Pancreas (tissue), 10 donors: ENCODE measurements around the gene HTR4. TPM values are rescaled to one million over a fixed set of nuclear protein-coding genes. Genes with fewer than 3 reads are reported as not detected.

Experiments used
- ATAC-seq, 4 donors: fragments of 200-7000 bp; cut with Tn5 transposase; one replicate each; pipeline versions ENCODE4 v1.8.0 to v1.9.1; 2020; ENCODE audit warnings: mild to moderate bottlenecking in 4 of 4, moderate library complexity in 4 of 4
- DNase-seq, 6 donors: peaks; one replicate each; pipeline ENCODE4 v3.0.0-alpha.2; 2020
- FAIRE-seq: peaks from 2 replicates; lab custom pipeline; 2012; peaks lifted over from hg19 to GRCh38; lab: Jason Lieb, UNC
- H3K27ac ChIP-seq, 4 donors: fragments of 200-600 bp; sonication (generic); 1 replicate in 3 of 4; 2 replicates in 1 of 4; pipeline versions ENCODE4 v1.5.0 to v1.8.0; 2020
- H3K27me3 ChIP-seq, 4 donors: fragments of 200-600 bp; one replicate each; pipeline ENCODE4 v1.8.0; 2021
- H3K36me3 ChIP-seq, 3 donors: fragments of 200-600 bp; sonication (generic) in 1 of 3; one replicate each; pipeline versions ENCODE4 v1.5.0 to v1.8.0; 2020 to 2021
- H3K4me1 ChIP-seq, 3 donors: fragments of 200-600 bp; one replicate each; pipeline ENCODE4 v1.8.0; 2021
- H3K4me3 ChIP-seq, 4 donors: fragments of 200-600 bp; sonication (generic) in 2 of 4; one replicate each; pipeline versions ENCODE4 v1.5.0 to v1.8.0; 2020 to 2021
- H3K9me3 ChIP-seq, 4 donors: fragments of 200-600 bp; one replicate each; pipeline ENCODE4 v1.8.0; 2021
- CTCF ChIP-seq, 4 donors: fragments of 200-600 bp; sonication (generic) in 3 of 4; IDR thresholded peaks; one replicate each; pipeline versions ENCODE4 v1.5.0 to v1.8.0; 2021; ENCODE audit warnings: antibody characterized with exemption in 4 of 4
- WGBS, 2 donors: extraction: QIAGEN DNeasy Blood & Tissue Kit; methylation state at CpG; one replicate each; pipeline ENCODE4 v1.1.7; 2013; 5-methylcytosine and 5-hydroxymethylcytosine counted together
- intact Hi-C, 3 donors: fragments of 100-400 bp; cut with DNase I; formaldehyde crosslinking; loops; one replicate each; pipeline versions ENCODE4 v1.11.1 to v1.14.2; 2022
- polyA plus RNA-seq, 2 donors: library from polyadenylated mRNA; stranded (reverse); fragments of 200-250 nt; gene quantifications; one replicate each; pipeline ENCODE4 v1.2.3, GENCODE V29; 2013
- total RNA-seq, 6 donors: library from RNA; stranded (reverse); fragmentation: NEBNext Ultra II Directional in 4 of 6; extraction: Animal tissue kit (Norgen Biotek cat#: 25700) in 4 of 6; gene quantifications; one replicate each; pipeline versions ENCODE4 v1.2.1 to v1.2.4, GENCODE V29; 2021 to 2023
- donor health status: healthy with polysubstance abuse.
- donor health status: DM: no; HTN: no; CAD: no; lungs with moderate emphysema.
- donor health status: DM: no; HTN: no; CAD: no.
- donor health status: control.
- donor health status: control.
- donor health status: Bipolar disorder and iron deficiency.
- donor health status: DM: yes; HTN: yes; CAD: no.
- donor health status: DM: no; HTN: no; CAD: no.
- donor health status: DM: no; HTN: no; CAD: no.
- donor health status: DM: yes; HTN: yes; CAD: no.

HTR4 gene
- total and polyA plus RNA-seq, 8 donors = not detected

DNA sequence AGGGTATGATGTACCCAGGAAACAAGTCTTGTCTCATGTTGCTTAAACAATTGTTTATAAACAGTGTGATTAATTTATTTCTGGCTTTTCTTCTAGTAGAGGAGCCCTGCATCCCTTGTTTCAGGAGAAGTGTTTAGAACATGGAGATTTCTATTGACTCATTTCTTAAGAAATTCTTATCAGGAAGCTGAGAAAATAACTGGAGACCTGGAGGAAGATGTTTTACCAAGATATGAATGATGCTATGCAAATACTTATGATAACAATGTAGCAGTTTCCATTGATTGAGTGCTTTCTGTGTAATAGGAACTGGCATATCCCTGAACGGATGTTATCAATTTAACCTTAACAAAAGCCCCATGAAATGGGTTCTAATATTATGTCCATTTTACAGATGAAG lies 162.0 kb downstream of the HTR4 start:
- intact Hi-C loops = no loop called here
- ATAC-seq = no peak
- no peaks in the 10 kb centered on the region for H3K4me1 ChIP-seq
- no peak overlapping the region for H3K27ac ChIP-seq
- 61 to 70% methylated on average over 1 of the region's 1 CpG for WGBS, 2 donors
- H3K4me3 ChIP-seq = no peak overlapping the region
- DNase-seq = no peak
- no peaks in the 10 kb centered on the region for H3K27me3 ChIP-seq
- no peak for FAIRE-seq
- no peaks in the 10 kb centered on the region for H3K9me3 ChIP-seq
- no peak for TF ChIP-seq CTCF (IDR thresholded peaks at IDR 0.05)
- H3K36me3 ChIP-seq = no peaks in the 10 kb centered on the region

DNA sequence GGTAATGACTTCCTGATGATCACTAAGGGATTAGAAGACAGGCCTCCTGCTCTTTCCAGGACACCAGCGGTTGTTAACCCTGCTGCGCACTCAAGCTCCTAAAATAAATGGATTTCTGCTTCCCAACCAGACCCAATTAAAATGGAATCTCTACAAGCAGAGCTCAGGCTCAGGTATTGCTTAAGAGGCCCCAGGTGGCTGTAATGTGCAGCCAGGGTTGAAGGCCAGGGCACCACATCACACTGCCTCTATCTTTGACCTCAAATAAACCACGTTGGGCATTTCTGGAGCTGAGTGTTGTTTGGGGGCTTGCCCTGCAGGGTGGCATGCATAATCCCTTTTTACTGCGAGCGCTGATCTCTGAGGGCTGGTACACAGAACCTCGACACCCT lies 162.5 kb downstream of the HTR4 start:
- H3K4me3 ChIP-seq = no peak overlapping the region
- DNase-seq (no peak), ATAC-seq (no peak), FAIRE-seq (no peak)
- intact Hi-C loops = no loop called here
- H3K36me3 ChIP-seq = no peaks in the 10 kb centered on the region
- no peaks in the 10 kb centered on the region for H3K27me3 ChIP-seq
- H3K4me1 ChIP-seq = no peaks in the 10 kb centered on the region
- no peak overlapping the region for H3K27ac ChIP-seq
- WGBS, 2 donors = 63 to 75% methylated on average over 6 of the region's 6 CpGs
- H3K9me3 ChIP-seq = no peaks in the 10 kb centered on the region
- TF ChIP-seq CTCF (IDR thresholded peaks at IDR 0.05) = no peak

DNA sequence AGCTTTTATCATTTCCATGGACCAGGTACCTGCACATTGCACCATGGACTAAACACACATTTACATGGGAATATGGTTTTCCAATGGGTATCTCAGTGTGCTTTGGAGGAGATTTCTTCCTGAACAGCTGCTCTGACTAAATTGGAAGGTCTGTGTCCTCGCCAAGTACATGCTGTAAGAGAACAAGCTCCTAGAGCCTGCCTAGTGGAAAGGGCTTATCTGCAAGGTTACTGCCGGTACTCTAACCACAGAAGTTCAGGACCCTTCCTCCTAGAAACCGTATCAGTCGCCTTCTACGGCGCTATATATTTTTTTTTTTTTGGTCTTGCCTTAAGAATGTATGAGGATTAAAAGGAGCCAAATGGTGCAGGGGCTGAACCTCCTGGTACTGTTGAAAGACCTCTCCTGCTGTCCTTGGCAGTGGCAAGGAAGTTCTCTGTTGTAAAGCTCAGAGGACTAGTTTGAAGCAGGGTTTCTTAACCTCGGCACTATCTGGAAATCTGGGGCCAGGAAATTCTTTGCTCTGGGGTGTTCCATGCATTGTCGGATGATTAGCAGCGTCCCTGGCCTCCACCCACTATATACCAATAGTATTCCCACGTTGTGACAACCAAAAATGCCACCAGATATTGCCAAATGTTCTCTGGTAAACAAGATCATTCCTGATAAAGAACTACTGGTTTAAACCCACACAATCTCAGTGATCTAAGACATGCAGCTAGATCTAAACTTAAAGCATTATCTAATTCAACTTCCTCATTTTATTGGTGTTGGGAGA lies 163.1 kb downstream of the HTR4 start:
- Histone ChIP-seq H3K4me1 (no peaks in the 10 kb centered on the region), H3K27ac (no peak overlapping the region), H3K36me3 (no peaks in the 10 kb centered on the region), H3K9me3 (no peaks in the 10 kb centered on the region), H3K4me3 (no peak overlapping the region), H3K27me3 (no peaks in the 10 kb centered on the region)
- no peak for FAIRE-seq
- WGBS, 2 donors = 54 to 68% methylated on average over 10 of the region's 10 CpGs
- intact Hi-C loops = no loop called here
- no peak for DNase-seq
- no peak for ATAC-seq
- no peak for TF ChIP-seq CTCF (IDR thresholded peaks at IDR 0.05)

GRCh38 chr5:148488757-148489156 lies 165.6 kb downstream of the HTR4 start:
- H3K9me3 ChIP-seq = no peaks in the 10 kb centered on the region
- DNase-seq = no peak
- H3K4me3 ChIP-seq = no peak overlapping the region
- no peak overlapping the region for H3K27ac ChIP-seq
- no peaks in the 10 kb centered on the region for H3K36me3 ChIP-seq
- no peak for FAIRE-seq
- H3K27me3 ChIP-seq = no peaks in the 10 kb centered on the region
- 57 to 58% methylated on average over 2 of the region's 2 CpGs for WGBS, 2 donors
- intact Hi-C loops = no loop called here
- no peak for ATAC-seq
- no peak for TF ChIP-seq CTCF (IDR thresholded peaks at IDR 0.05)
- H3K4me1 ChIP-seq = no peaks in the 10 kb centered on the region

- Histone ChIP-seq H3K27ac (no peak overlapping the region), H3K4me3 (no peak overlapping the region), H3K4me1 (no peaks in the 10 kb centered on the region), H3K27me3 (no peaks in the 10 kb centered on the region), H3K36me3 (no peaks in the 10 kb centered on the region), H3K9me3 (no peaks in the 10 kb centered on the region)
- ATAC-seq = no peak
- 72 to 88% methylated on average over 3 of the region's 3 CpGs for WGBS, 2 donors
- DNase-seq = no peak
- no peak for TF ChIP-seq CTCF (IDR thresholded peaks at IDR 0.05)
- no peak for FAIRE-seq
- intact Hi-C loops = no loop called here
Observed at GRCh38 chr5:148486456-148486855, 167.9 kb downstream of the HTR4 start.
